Neural cell (in vitro differentiated cells): Measurements from ENCODE around the gene KCNS3.

Experiments
- EZH2 ChIP-seq: fragments of 200-600, 300-800 bp; shearing (Covaris generic), sonication (generic); IDR thresholded peaks from 2 replicates; pipeline ENCODE4 v1.6.1; 2014; ENCODE audit warnings: antibody characterized with exemption, low read length, borderline replicate concordance, mild to moderate bottlenecking; ENCODE audit not compliant: insufficient read depth, poor library complexity, severe bottlenecking
- MXI1 ChIP-seq: fragments of 450-650 bp; conservative IDR thresholded peaks from 2 replicates; pipeline ENCODE4 v1.6.1; 2014; ENCODE audit warnings: antibody characterized with exemption, mild to moderate bottlenecking; ENCODE audit not compliant: poor library complexity, severe bottlenecking
- POLR2AphosphoS5 ChIP-seq: IDR thresholded peaks from 2 replicates; pipeline ENCODE4 v1.6.1; 2012
- RAD21 ChIP-seq: fragments of 450-650 bp; conservative IDR thresholded peaks from 2 replicates; pipeline ENCODE4 v1.6.1; 2014; ENCODE audit warnings: antibody characterized with exemption, mild to moderate bottlenecking, moderate library complexity
- TF ChIP-seq, protein P1 (sequence below): fragments of 450-650 bp; IDR thresholded peaks from 2 replicates; pipeline ENCODE4 v1.5.1; 2014; ENCODE audit warnings: antibody characterized with exemption, mild to moderate bottlenecking, moderate library complexity; ENCODE audit not compliant: poor library complexity, severe bottlenecking
- TF ChIP-seq, protein P2 (sequence below): IDR thresholded peaks from 2 replicates; pipeline ENCODE4 v1.6.1; 2012; ENCODE audit warnings: borderline replicate concordance

DNA sequence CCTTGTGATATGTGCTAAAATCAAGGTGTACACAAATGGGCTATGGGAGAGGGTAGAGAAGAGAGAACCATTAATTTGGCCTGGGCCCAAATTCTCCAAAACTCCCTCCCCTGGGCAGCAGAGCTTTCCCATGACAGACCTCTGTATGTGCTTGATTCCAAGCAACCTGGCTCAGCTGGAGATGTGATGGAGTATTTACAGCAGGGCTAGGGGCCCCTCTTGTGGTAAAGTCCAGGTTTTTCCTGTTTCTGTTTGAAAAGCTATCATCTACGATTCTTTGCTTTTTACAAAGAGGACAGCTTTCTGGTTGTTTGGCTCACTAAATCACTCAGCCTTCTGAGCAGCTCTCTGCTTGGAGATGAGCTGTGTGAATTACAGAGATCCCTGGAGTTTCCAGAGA lies 40.3 kb downstream of the KCNS3 start:
- TF ChIP-seq, protein P1, sequence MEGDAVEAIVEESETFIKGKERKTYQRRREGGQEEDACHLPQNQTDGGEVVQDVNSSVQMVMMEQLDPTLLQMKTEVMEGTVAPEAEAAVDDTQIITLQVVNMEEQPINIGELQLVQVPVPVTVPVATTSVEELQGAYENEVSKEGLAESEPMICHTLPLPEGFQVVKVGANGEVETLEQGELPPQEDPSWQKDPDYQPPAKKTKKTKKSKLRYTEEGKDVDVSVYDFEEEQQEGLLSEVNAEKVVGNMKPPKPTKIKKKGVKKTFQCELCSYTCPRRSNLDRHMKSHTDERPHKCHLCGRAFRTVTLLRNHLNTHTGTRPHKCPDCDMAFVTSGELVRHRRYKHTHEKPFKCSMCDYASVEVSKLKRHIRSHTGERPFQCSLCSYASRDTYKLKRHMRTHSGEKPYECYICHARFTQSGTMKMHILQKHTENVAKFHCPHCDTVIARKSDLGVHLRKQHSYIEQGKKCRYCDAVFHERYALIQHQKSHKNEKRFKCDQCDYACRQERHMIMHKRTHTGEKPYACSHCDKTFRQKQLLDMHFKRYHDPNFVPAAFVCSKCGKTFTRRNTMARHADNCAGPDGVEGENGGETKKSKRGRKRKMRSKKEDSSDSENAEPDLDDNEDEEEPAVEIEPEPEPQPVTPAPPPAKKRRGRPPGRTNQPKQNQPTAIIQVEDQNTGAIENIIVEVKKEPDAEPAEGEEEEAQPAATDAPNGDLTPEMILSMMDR, result peak; percentile 53
- TF ChIP-seq, protein P2, sequence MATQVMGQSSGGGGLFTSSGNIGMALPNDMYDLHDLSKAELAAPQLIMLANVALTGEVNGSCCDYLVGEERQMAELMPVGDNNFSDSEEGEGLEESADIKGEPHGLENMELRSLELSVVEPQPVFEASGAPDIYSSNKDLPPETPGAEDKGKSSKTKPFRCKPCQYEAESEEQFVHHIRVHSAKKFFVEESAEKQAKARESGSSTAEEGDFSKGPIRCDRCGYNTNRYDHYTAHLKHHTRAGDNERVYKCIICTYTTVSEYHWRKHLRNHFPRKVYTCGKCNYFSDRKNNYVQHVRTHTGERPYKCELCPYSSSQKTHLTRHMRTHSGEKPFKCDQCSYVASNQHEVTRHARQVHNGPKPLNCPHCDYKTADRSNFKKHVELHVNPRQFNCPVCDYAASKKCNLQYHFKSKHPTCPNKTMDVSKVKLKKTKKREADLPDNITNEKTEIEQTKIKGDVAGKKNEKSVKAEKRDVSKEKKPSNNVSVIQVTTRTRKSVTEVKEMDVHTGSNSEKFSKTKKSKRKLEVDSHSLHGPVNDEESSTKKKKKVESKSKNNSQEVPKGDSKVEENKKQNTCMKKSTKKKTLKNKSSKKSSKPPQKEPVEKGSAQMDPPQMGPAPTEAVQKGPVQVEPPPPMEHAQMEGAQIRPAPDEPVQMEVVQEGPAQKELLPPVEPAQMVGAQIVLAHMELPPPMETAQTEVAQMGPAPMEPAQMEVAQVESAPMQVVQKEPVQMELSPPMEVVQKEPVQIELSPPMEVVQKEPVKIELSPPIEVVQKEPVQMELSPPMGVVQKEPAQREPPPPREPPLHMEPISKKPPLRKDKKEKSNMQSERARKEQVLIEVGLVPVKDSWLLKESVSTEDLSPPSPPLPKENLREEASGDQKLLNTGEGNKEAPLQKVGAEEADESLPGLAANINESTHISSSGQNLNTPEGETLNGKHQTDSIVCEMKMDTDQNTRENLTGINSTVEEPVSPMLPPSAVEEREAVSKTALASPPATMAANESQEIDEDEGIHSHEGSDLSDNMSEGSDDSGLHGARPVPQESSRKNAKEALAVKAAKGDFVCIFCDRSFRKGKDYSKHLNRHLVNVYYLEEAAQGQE, result no peak
- no peak for TF ChIP-seq EZH2
- TF ChIP-seq MXI1, result no peak
- no peak for TF ChIP-seq POLR2AphosphoS5
- TF ChIP-seq RAD21, result peak; percentile 58
